ENCODE results near the gene SNX33. TPM values are rescaled to one million over a fixed set of nuclear protein-coding genes. Genes with fewer than 3 reads are reported as not detected.

Gene SNX33
- total RNA-seq, 1 donor from 2014 or later, result 36.3 TPM

DNA sequence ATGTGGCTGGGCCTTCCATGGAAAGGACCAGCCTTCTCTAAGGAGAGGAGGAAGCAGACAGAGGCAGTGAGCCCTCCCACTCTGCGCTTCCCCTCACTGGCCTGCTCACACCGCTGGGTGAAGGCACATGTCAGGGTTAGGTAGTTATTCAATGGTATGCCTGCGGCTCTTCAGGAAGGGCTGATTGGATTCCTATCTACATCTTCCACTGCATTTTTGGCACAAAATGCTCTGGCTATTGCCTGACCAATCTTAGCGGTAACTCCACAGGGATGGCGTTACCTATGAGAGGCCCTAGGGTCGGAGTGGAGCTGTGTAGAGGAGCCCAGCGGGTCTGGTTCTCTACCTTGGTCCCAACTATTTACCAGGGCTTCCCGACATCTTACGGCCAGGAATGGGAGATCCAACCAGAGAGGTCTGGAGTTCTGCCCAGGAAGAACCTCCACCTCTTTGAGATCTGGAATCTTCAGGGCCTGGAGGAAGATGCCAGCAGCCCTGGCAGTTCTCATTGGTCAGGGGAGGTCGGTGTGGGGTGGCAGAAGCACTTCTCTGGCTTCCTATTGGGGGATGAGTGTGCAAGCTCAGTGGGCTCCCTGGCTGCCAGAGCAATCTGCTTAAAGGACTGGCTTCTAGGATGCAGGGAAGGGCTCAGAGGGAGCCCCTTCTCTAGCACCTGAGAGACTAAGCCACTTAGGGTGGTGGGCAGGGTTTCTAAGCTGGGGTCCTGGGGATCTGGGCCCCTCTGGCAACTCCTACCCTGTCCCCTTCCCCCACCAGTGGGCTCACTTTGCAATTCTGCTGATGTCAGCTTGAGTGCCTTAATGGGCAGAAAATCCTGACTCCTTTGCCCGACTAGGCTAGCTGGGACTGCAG, 24.3 kb downstream of the SNX33 start:
- DNase-seq (ENCODE audit: extremely low spot score, unreplicated experiment), result no peak
- Mint-ChIP-seq H3K27me3 (ENCODE audit: unreplicated experiment) (no peaks in the 10 kb centered on the region), H3K27ac (ENCODE audit: unreplicated experiment) (peak overlapping the region; percentile 83), H3K4me1 (ENCODE audit: unreplicated experiment) (peaks cover 53% of the 10 kb centered on the region), H3K36me3 (ENCODE audit: unreplicated experiment) (no peaks in the 10 kb centered on the region), H3K9me3 (ENCODE audit: unreplicated experiment) (no peaks in the 10 kb centered on the region), H3K4me3 (ENCODE audit: unreplicated experiment) (no peak overlapping the region)
- TF ChIP-seq, protein P1, sequence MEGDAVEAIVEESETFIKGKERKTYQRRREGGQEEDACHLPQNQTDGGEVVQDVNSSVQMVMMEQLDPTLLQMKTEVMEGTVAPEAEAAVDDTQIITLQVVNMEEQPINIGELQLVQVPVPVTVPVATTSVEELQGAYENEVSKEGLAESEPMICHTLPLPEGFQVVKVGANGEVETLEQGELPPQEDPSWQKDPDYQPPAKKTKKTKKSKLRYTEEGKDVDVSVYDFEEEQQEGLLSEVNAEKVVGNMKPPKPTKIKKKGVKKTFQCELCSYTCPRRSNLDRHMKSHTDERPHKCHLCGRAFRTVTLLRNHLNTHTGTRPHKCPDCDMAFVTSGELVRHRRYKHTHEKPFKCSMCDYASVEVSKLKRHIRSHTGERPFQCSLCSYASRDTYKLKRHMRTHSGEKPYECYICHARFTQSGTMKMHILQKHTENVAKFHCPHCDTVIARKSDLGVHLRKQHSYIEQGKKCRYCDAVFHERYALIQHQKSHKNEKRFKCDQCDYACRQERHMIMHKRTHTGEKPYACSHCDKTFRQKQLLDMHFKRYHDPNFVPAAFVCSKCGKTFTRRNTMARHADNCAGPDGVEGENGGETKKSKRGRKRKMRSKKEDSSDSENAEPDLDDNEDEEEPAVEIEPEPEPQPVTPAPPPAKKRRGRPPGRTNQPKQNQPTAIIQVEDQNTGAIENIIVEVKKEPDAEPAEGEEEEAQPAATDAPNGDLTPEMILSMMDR (IDR thresholded peaks at IDR 0.05), result no peak

DNA sequence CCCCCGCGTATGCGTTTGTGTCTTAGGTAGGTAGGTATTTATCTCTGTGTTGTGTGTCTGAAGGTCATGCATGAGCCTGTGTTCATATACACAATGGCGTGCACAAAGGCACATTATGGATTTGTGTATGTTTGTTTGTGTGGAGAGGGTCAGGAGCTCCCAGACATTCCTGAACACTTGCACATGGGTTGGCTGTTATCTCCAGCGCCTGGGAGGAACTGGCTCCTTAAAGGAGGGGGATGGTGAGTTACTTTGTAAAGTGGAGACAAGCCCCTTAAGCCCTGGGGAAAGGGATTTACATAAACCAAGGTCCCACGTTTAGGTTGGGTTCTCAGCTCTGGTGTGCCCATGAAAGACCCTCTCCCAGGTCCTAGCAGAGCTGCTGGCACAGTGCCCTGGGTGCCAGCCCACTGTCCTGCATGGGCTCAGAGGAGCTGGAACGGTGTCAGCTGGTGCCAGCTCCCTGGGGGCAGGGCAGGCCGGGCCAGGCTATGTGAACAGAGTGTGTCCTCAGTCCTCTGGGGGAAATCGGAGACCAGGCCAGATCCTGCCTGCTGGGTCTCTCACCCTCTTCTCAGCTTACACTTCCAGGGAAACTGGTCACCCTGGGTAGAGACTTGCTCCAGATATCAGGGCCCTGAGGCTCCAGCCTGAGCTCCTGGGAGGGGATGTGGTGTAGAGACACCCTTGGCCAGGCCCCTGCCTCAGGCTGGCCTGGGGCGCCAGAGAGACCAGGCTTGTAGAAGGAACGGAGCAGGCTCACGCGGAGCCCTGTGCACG, 25.1 kb downstream of the SNX33 start:
- TF ChIP-seq, protein P1 (IDR thresholded peaks at IDR 0.05), result no peak
- H3K36me3 Mint-ChIP-seq (ENCODE audit: unreplicated experiment), result no peaks in the 10 kb centered on the region
- peak overlapping the region; percentile 83 for H3K27ac Mint-ChIP-seq (ENCODE audit: unreplicated experiment)
- H3K27me3 Mint-ChIP-seq (ENCODE audit: unreplicated experiment), result no peaks in the 10 kb centered on the region
- peak overlapping the region; percentile 18 for H3K4me3 Mint-ChIP-seq (ENCODE audit: unreplicated experiment)
- H3K4me1 Mint-ChIP-seq (ENCODE audit: unreplicated experiment), result peaks cover 44% of the 10 kb centered on the region
- no peaks in the 10 kb centered on the region for H3K9me3 Mint-ChIP-seq (ENCODE audit: unreplicated experiment)
- DNase-seq (ENCODE audit: extremely low spot score, unreplicated experiment), result no peak

DNA sequence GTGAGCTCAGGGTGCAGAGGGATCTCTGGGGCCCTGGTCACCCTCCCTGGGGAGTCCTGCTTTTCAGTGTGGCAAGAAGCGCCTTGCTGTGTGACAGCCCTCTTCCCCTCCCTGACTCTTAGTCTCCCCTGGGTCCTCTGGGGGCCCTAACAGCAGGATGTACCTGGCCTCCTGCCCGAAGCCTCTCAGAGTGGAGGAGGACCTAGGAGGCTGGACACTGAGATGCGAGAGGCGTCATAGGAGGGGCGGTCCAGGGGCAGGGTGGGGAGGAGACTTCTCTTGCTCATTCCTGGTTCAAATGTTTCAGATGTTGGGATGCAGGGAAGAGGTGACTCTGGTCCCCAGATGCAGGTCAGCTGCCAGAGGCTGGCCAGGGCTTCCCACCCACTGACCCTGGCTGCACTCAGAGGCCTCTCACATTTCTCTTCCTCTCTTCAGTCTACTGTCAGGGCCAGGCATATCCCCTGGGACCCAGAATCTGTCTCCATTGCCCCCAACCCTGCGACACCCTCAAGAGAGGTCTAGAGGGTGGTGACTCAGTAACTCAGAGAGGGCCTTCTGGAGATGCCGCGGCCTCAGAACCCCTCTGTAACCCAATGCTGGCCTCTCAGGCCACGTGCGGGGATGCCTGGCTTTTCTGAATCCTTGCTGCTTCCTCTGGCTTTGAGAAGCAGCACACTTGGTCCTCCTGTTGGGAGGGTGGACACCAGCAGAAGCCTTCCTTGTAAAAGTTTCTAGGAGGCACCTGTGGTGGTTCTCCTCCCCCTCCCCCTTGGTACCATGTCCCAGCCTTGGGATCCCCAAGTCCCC, 25.9 kb downstream of the SNX33 start:
- peaks cover under 1% of the 10 kb centered on the region for H3K36me3 Mint-ChIP-seq (ENCODE audit: unreplicated experiment)

DNA sequence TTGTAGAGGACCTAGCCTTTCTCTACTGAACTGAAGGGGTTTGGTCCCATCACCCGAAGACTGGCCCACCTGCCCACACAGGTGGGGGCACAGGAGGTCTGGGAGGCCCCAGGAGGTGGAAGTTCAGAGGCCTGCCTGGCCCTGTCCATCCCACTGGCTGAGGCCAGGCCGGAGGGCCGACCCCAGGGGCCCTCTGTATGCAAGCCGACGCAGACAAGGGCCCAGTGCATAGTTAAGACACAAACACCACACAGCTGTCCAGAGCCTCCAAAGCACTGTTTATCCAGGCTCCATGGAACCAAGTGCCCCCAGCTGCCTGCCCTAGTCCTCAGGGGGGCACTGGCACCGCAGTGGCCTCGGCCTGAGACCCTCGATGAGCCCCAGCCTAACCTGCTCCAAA, 26.7 kb downstream of the SNX33 start:
- H3K27me3 Mint-ChIP-seq (ENCODE audit: unreplicated experiment), result no peaks in the 10 kb centered on the region
- TF ChIP-seq, protein P1 (IDR thresholded peaks at IDR 0.05), result no peak
- DNase-seq (ENCODE audit: extremely low spot score, unreplicated experiment), result no peak
- H3K4me1 Mint-ChIP-seq (ENCODE audit: unreplicated experiment), result peaks cover 40% of the 10 kb centered on the region
- H3K36me3 Mint-ChIP-seq (ENCODE audit: unreplicated experiment), result peaks cover 2% of the 10 kb centered on the region
- H3K9me3 Mint-ChIP-seq (ENCODE audit: unreplicated experiment), result no peaks in the 10 kb centered on the region
- H3K27ac Mint-ChIP-seq (ENCODE audit: unreplicated experiment), result peak overlapping the region; percentile 69
- no peak overlapping the region for H3K4me3 Mint-ChIP-seq (ENCODE audit: unreplicated experiment)

More for the DNA sequence above, 25.9 kb downstream of the SNX33 start:
- Mint-ChIP-seq H3K27ac (ENCODE audit: unreplicated experiment) (peak overlapping the region; percentile 83), H3K4me1 (ENCODE audit: unreplicated experiment) (peaks cover 41% of the 10 kb centered on the region), H3K27me3 (ENCODE audit: unreplicated experiment) (no peaks in the 10 kb centered on the region), H3K9me3 (ENCODE audit: unreplicated experiment) (no peaks in the 10 kb centered on the region), H3K4me3 (ENCODE audit: unreplicated experiment) (peak overlapping the region; percentile 18)
- DNase-seq (ENCODE audit: extremely low spot score, unreplicated experiment), result no peak
- TF ChIP-seq, protein P1 (IDR thresholded peaks at IDR 0.05), result no peak

All from osteocyte (in vitro differentiated cells).